Smooth muscle cell (in vitro differentiated cells): ENCODE measurements around the gene RFPL4A. TPM values are rescaled to one million over a fixed set of nuclear protein-coding genes. Genes with fewer than 3 reads are reported as not detected.
"Not testable (repeated sequence)": the region's sequence is repeated elsewhere in the genome, so short reads cannot be mapped to it uniquely, and the experiment has no call there.

ENCODE experiments used
- DNase-seq: peaks from one replicate; lab custom pipeline; 2025; ENCODE audit not compliant: unreplicated experiment; lab: John Stamatoyannopoulos, UW
- H2AFZ ChIP-seq: fragments of 200-600 bp; sonication (generic); 2 replicates; pipeline ENCODE4 v1.6.0; 2016; ENCODE audit warnings: antibody characterized with exemption, low read depth, mild to moderate bottlenecking
- H3F3A ChIP-seq: fragments of 200-600 bp; sonication (generic); 2 replicates; pipeline ENCODE4 v1.6.0; 2017; ENCODE audit warnings: antibody characterized with exemption, low read depth
- H3K27ac ChIP-seq: fragments of 200-600 bp; sonication (generic); 2 replicates; pipeline ENCODE4 v1.5.1; 2016; ENCODE audit warnings: low read depth, mild to moderate bottlenecking
- H3K27me3 ChIP-seq: fragments of 200-600 bp; sonication (generic); 2 replicates; pipeline ENCODE4 v1.6.1; 2016; ENCODE audit warnings: low read depth, mild to moderate bottlenecking
- H3K36me3 ChIP-seq: fragments of 200-600 bp; sonication (generic); 2 replicates; pipeline ENCODE4 v1.5.1; 2016; ENCODE audit warnings: low read depth
- H3K4me1 ChIP-seq: fragments of 200-600 bp; sonication (generic); 2 replicates; pipeline ENCODE4 v1.5.1; 2016; ENCODE audit warnings: low read depth
- H3K4me2 ChIP-seq: fragments of 200-600 bp; sonication (generic); 2 replicates; pipeline ENCODE4 v1.6.0; 2016; ENCODE audit warnings: mild to moderate bottlenecking
- H3K4me3 ChIP-seq: fragments of 200-600 bp; sonication (generic); 2 replicates; pipeline ENCODE4 v1.5.1; 2016; ENCODE audit warnings: mild to moderate bottlenecking
- H3K79me2 ChIP-seq: fragments of 200-600 bp; sonication (generic); 2 replicates; pipeline ENCODE4 v1.6.0; 2016; ENCODE audit warnings: low read depth, mild to moderate bottlenecking
- H3K9ac ChIP-seq: fragments of 200-600 bp; sonication (generic); 2 replicates; pipeline ENCODE4 v1.6.0; 2016; ENCODE audit warnings: low read depth
- H3K9me3 ChIP-seq: fragments of 200-600 bp; sonication (generic); replicated peaks from 2 replicates; pipeline ENCODE4 v1.5.1; 2016; ENCODE audit warnings: low read depth
- H4K20me1 ChIP-seq: fragments of 200-600 bp; sonication (generic); 2 replicates; pipeline ENCODE4 v1.6.0; 2016; ENCODE audit warnings: low read depth
- WGBS: methylation state at CpG from one replicate; pipeline ENCODE4 v1.1.7; 2016; ENCODE audit warnings: low lambda C conversion rate; 5-methylcytosine and 5-hydroxymethylcytosine counted together
- polyA plus RNA-seq: library from polyadenylated mRNA; unstranded; fragments of >200 nt; fragmentation: Nextera tagmentation; extraction: Ambion mirVana; gene quantifications from 2 replicates; pipeline ENCODE4 v1.2.1, GENCODE V29; 2016
- total RNA-seq: library from RNA; depleted of rRNA; stranded (reverse); fragments of >200 nt; gene quantifications from 2 replicates; pipeline ENCODE4 v1.2.3, GENCODE V29; 2014
- TF ChIP-seq, protein P1 (sequence below): fragments of 200-600 bp; sonication (generic); IDR thresholded peaks from 2 replicates; pipeline ENCODE4 v1.5.1; 2017; ENCODE audit warnings: borderline replicate concordance, mild to moderate bottlenecking, antibody characterized with exemption; ENCODE audit not compliant: insufficient read depth, poor library complexity, severe bottlenecking

The RFPL4A gene
- total and polyA plus RNA-seq, 2 experiments from 2014 or later = not detected

DNA sequence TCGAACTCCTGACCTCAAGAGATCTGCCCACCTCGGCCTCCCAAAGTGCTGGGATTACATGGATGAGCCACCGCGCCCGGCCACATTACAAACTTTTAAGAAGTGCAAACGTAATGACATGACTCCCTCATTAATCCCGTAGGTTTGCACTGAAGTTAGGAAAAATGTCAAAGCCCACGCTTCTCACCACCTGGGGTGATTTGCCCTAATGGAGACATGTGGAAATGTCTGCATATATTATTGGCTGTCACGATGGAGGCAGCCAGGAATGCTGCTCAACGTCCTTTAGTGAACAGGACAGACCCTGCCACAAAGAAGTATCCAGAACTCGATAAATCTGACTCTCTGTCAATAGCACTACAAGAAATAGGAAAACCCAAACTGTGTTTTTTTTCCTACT lies 41.6 kb upstream of the RFPL4A start:
- Histone ChIP-seq H3K4me1 (no peaks in the 10 kb centered on the region), H3K4me3 (no peak overlapping the region), H3F3A (no peaks in the 10 kb centered on the region), H3K36me3 (no peaks in the 10 kb centered on the region), H3K27me3 (no peaks in the 10 kb centered on the region), H3K9ac (no peak overlapping the region), H3K9me3 (peaks cover 6% of the 10 kb centered on the region), H3K79me2 (no peaks in the 10 kb centered on the region), H3K4me2 (no peak overlapping the region), H2AFZ (no peak overlapping the region), H3K27ac (no peak overlapping the region), H4K20me1 (no peaks in the 10 kb centered on the region)
- WGBS = 88% methylated on average over 11 of the region's 11 CpGs
- DNase-seq = no peak
- TF ChIP-seq, protein P1, sequence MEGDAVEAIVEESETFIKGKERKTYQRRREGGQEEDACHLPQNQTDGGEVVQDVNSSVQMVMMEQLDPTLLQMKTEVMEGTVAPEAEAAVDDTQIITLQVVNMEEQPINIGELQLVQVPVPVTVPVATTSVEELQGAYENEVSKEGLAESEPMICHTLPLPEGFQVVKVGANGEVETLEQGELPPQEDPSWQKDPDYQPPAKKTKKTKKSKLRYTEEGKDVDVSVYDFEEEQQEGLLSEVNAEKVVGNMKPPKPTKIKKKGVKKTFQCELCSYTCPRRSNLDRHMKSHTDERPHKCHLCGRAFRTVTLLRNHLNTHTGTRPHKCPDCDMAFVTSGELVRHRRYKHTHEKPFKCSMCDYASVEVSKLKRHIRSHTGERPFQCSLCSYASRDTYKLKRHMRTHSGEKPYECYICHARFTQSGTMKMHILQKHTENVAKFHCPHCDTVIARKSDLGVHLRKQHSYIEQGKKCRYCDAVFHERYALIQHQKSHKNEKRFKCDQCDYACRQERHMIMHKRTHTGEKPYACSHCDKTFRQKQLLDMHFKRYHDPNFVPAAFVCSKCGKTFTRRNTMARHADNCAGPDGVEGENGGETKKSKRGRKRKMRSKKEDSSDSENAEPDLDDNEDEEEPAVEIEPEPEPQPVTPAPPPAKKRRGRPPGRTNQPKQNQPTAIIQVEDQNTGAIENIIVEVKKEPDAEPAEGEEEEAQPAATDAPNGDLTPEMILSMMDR = no peak

DNA sequence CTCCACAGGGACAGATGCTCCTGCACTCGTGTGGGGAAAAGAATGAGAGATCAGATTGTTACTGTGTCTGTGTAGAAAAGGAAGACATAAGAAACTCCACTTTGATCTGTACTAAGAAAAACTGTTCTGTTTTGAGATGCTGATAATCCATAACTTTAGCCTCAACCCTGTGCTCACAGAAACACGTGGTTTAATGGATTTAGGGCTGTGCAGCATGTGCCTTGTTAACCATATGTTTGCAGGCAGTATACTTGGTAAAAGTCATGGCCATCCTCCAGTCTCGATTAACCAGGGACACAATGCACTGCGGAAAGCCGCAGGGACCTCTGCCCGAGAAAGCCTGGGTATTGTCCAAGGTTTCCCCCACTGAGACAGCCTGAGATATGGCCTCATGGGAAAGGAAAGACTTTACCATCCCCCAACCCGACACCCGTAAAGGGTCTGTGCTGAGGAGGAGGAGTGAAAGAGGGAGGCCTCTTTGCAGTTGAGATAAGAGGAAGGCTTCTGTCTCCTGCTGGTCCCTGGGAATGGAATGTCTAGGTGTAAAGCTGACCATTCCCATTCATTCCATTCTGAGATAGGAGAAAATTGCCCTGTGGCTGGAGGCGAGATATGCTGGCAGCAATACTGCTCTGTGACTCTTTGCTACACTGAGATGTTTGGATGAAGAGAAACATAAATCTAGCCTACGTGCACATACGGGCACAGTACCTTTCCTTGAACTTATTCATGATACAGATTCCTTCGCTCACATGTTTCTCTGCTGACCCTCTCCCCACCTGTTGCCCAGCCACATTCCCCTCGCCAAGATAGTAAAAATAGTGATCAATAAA lies 40.8 kb upstream of the RFPL4A start:
- not testable (repeated sequence) for H3K4me2 ChIP-seq, H3K4me1 ChIP-seq, H4K20me1 ChIP-seq, DNase-seq, H3K36me3 ChIP-seq, H3K9ac ChIP-seq, H3K27ac ChIP-seq, H3K27me3 ChIP-seq, H3F3A ChIP-seq, H3K9me3 ChIP-seq, H3K79me2 ChIP-seq, H3K4me3 ChIP-seq, H2AFZ ChIP-seq
- WGBS = 72% methylated on average over 13 of the region's 13 CpGs

GRCh38 chr19:55720214-55720746 lies 38.6 kb upstream of the RFPL4A start:
- H3K79me2 ChIP-seq = no peaks in the 10 kb centered on the region
- TF ChIP-seq, protein P1 = no peak
- no peaks in the 10 kb centered on the region for H3K4me1 ChIP-seq
- H3K9me3 ChIP-seq = peaks cover 9% of the 10 kb centered on the region
- no peaks in the 10 kb centered on the region for H3F3A ChIP-seq
- 54% methylated on average over 5 of the region's 5 CpGs for WGBS
- no peak overlapping the region for H3K4me2 ChIP-seq
- no peak overlapping the region for H2AFZ ChIP-seq
- no peaks in the 10 kb centered on the region for H4K20me1 ChIP-seq
- no peak for DNase-seq
- H3K4me3 ChIP-seq = no peak overlapping the region
- no peak overlapping the region for H3K9ac ChIP-seq
- H3K36me3 ChIP-seq = no peaks in the 10 kb centered on the region
- no peaks in the 10 kb centered on the region for H3K27me3 ChIP-seq
- no peak overlapping the region for H3K27ac ChIP-seq

DNA sequence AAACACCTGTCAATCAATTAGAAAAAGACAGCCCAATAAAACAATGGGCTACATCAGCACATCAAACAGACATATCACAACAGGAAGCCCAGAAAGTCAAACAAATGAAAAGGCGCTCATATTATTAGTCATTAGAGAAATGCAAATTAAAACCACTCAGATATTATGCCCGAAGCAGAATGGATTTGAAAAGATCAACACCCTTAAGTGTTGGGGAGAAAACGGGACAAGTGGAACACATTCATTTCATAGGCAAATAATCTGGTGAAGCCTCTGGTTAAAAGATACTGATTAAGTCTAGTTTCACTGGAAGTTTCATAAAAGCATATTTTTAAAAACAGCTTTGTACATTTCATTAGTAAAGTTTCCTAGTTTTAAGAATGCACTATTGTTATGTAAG lies 38.1 kb upstream of the RFPL4A start:
- H3K27me3 ChIP-seq = no peaks in the 10 kb centered on the region
- H3K4me1 ChIP-seq = no peaks in the 10 kb centered on the region
- H3K4me3 ChIP-seq = no peak overlapping the region
- H3K9me3 ChIP-seq = peaks cover 9% of the 10 kb centered on the region
- TF ChIP-seq, protein P1 = no peak
- WGBS = 66% methylated on average over 3 of the region's 3 CpGs
- DNase-seq = no peak
- H3K4me2 ChIP-seq = no peak overlapping the region
- H3F3A ChIP-seq = no peaks in the 10 kb centered on the region
- no peaks in the 10 kb centered on the region for H3K79me2 ChIP-seq
- H4K20me1 ChIP-seq = no peaks in the 10 kb centered on the region
- H2AFZ ChIP-seq = no peak overlapping the region
- no peak overlapping the region for H3K9ac ChIP-seq
- H3K36me3 ChIP-seq = no peaks in the 10 kb centered on the region
- no peak overlapping the region for H3K27ac ChIP-seq
